Smooth muscle cell (in vitro differentiated cells): ENCODE measurements around the gene ENTHD1. TPM values are rescaled to one million over a fixed set of nuclear protein-coding genes. Genes with fewer than 3 reads are reported as not detected.
"Not testable (repeated sequence)": the region's sequence is repeated elsewhere in the genome, so short reads cannot be mapped to it uniquely, and the experiment has no call there.

Source experiments
- DNase-seq: peaks from one replicate; lab custom pipeline; 2025; ENCODE audit not compliant: unreplicated experiment; lab: John Stamatoyannopoulos, UW
- H2AFZ ChIP-seq: fragments of 200-600 bp; sonication (generic); 2 replicates; pipeline ENCODE4 v1.6.0; 2016; ENCODE audit warnings: antibody characterized with exemption, low read depth, mild to moderate bottlenecking
- H3F3A ChIP-seq: fragments of 200-600 bp; sonication (generic); 2 replicates; pipeline ENCODE4 v1.6.0; 2017; ENCODE audit warnings: antibody characterized with exemption, low read depth
- H3K27ac ChIP-seq: fragments of 200-600 bp; sonication (generic); 2 replicates; pipeline ENCODE4 v1.5.1; 2016; ENCODE audit warnings: low read depth, mild to moderate bottlenecking
- H3K27me3 ChIP-seq: fragments of 200-600 bp; sonication (generic); 2 replicates; pipeline ENCODE4 v1.6.1; 2016; ENCODE audit warnings: low read depth, mild to moderate bottlenecking
- H3K36me3 ChIP-seq: fragments of 200-600 bp; sonication (generic); 2 replicates; pipeline ENCODE4 v1.5.1; 2016; ENCODE audit warnings: low read depth
- H3K4me1 ChIP-seq: fragments of 200-600 bp; sonication (generic); 2 replicates; pipeline ENCODE4 v1.5.1; 2016; ENCODE audit warnings: low read depth
- H3K4me2 ChIP-seq: fragments of 200-600 bp; sonication (generic); 2 replicates; pipeline ENCODE4 v1.6.0; 2016; ENCODE audit warnings: mild to moderate bottlenecking
- H3K4me3 ChIP-seq: fragments of 200-600 bp; sonication (generic); 2 replicates; pipeline ENCODE4 v1.5.1; 2016; ENCODE audit warnings: mild to moderate bottlenecking
- H3K79me2 ChIP-seq: fragments of 200-600 bp; sonication (generic); 2 replicates; pipeline ENCODE4 v1.6.0; 2016; ENCODE audit warnings: low read depth, mild to moderate bottlenecking
- H3K9ac ChIP-seq: fragments of 200-600 bp; sonication (generic); 2 replicates; pipeline ENCODE4 v1.6.0; 2016; ENCODE audit warnings: low read depth
- H3K9me3 ChIP-seq: fragments of 200-600 bp; sonication (generic); replicated peaks from 2 replicates; pipeline ENCODE4 v1.5.1; 2016; ENCODE audit warnings: low read depth
- H4K20me1 ChIP-seq: fragments of 200-600 bp; sonication (generic); 2 replicates; pipeline ENCODE4 v1.6.0; 2016; ENCODE audit warnings: low read depth
- CTCF ChIP-seq: fragments of 200-600 bp; sonication (generic); IDR thresholded peaks from 2 replicates; pipeline ENCODE4 v1.5.1; 2017; ENCODE audit warnings: borderline replicate concordance, mild to moderate bottlenecking, antibody characterized with exemption; ENCODE audit not compliant: insufficient read depth, poor library complexity, severe bottlenecking
- WGBS: methylation state at CpG from one replicate; pipeline ENCODE4 v1.1.7; 2016; ENCODE audit warnings: low lambda C conversion rate; 5-methylcytosine and 5-hydroxymethylcytosine counted together
- polyA plus RNA-seq: library from polyadenylated mRNA; unstranded; fragments of >200 nt; fragmentation: Nextera tagmentation; extraction: Ambion mirVana; gene quantifications from 2 replicates; pipeline ENCODE4 v1.2.1, GENCODE V29; 2016
- total RNA-seq: library from RNA; depleted of rRNA; stranded (reverse); fragments of >200 nt; gene quantifications from 2 replicates; pipeline ENCODE4 v1.2.3, GENCODE V29; 2014

ENTHD1 gene
- total and polyA plus RNA-seq, 2 experiments from 2014 or later, result not detected

GRCh38 chr22:39851606-39852315 is 41.8 kb downstream of the ENTHD1 start:
- Histone ChIP-seq H2AFZ (no peak overlapping the region), H3K27ac (no peak overlapping the region), H3F3A (no peaks in the 10 kb centered on the region), H3K4me2 (no peak overlapping the region), H3K36me3 (no peaks in the 10 kb centered on the region), H3K9ac (no peak overlapping the region), H3K79me2 (no peaks in the 10 kb centered on the region), H3K9me3 (no peaks in the 10 kb centered on the region), H3K27me3 (peaks cover 43% of the 10 kb centered on the region), H3K4me3 (no peak overlapping the region), H4K20me1 (no peaks in the 10 kb centered on the region), H3K4me1 (no peaks in the 10 kb centered on the region)
- TF ChIP-seq CTCF, result no peak
- no peak for DNase-seq
- WGBS, result 94% methylated on average over 4 of the region's 4 CpGs

GRCh38 chr22:39847477-39847876 is 46.1 kb downstream of the ENTHD1 start:
- Histone ChIP-seq H3F3A (no peaks in the 10 kb centered on the region), H3K4me1 (no peaks in the 10 kb centered on the region), H3K4me3 (no peak overlapping the region), H3K27ac (no peak overlapping the region), H3K36me3 (no peaks in the 10 kb centered on the region), H3K9ac (no peak overlapping the region), H3K9me3 (no peaks in the 10 kb centered on the region), H4K20me1 (no peaks in the 10 kb centered on the region), H3K4me2 (no peak overlapping the region), H3K79me2 (no peaks in the 10 kb centered on the region), H3K27me3 (peaks cover 48% of the 10 kb centered on the region), H2AFZ (no peak overlapping the region)
- 90% methylated on average over 3 of the region's 3 CpGs for WGBS
- TF ChIP-seq CTCF, result no peak
- DNase-seq, result no peak

- not testable (repeated sequence) for H3K79me2 ChIP-seq, H3K27ac ChIP-seq, H3F3A ChIP-seq, H3K36me3 ChIP-seq, H3K4me1 ChIP-seq, H3K4me2 ChIP-seq, DNase-seq, H3K9me3 ChIP-seq, H3K4me3 ChIP-seq, H4K20me1 ChIP-seq, H3K9ac ChIP-seq, H2AFZ ChIP-seq
- 79% methylated on average over 1 of the region's 1 CpG for WGBS
- H3K27me3 ChIP-seq, result peaks cover 38% of the 10 kb centered on the region
Observed at GRCh38 chr22:39846539-39846938, 47.0 kb downstream of the ENTHD1 start.

- Histone ChIP-seq H3K27me3 (peaks cover 30% of the 10 kb centered on the region), H3K9ac (no peak overlapping the region), H2AFZ (no peak overlapping the region), H3K4me1 (no peaks in the 10 kb centered on the region), H3K4me3 (no peak overlapping the region), H3F3A (no peaks in the 10 kb centered on the region), H4K20me1 (no peaks in the 10 kb centered on the region), H3K79me2 (no peaks in the 10 kb centered on the region), H3K27ac (no peak overlapping the region), H3K36me3 (no peaks in the 10 kb centered on the region), H3K4me2 (no peak overlapping the region), H3K9me3 (no peaks in the 10 kb centered on the region)
- WGBS, result 80% methylated on average over 3 of the region's 3 CpGs
- no peak for DNase-seq
- TF ChIP-seq CTCF, result no peak
Observed at GRCh38 chr22:39845529-39845928, 48.0 kb downstream of the ENTHD1 start.
